Dermis microvascular lymphatic vessel endothelial cell (primary cell): ENCODE results near the gene HBA2. TPM values are rescaled to one million over a fixed set of nuclear protein-coding genes. Genes with fewer than 3 reads are reported as not detected.
"Not testable (repeated sequence)": the region's sequence is repeated elsewhere in the genome, so short reads cannot be mapped to it uniquely, and the experiment has no call there.

Source experiments
- DNase-seq, 2 donors: peaks; one replicate each; pipeline versions ENCODE4 v3.0.0 to v3.0.0-alpha.2; 2010; ENCODE audit warnings: low read depth in 2 of 2
- total RNA-seq: library from RNA; depleted of rRNA; stranded (reverse); fragments of >200 nt; gene quantifications from 2 replicates; pipeline ENCODE4 v1.2.1, GENCODE V29; 2014

Gene HBA2
- total RNA-seq, 1 donor from 2014 or later: not detected

DNA sequence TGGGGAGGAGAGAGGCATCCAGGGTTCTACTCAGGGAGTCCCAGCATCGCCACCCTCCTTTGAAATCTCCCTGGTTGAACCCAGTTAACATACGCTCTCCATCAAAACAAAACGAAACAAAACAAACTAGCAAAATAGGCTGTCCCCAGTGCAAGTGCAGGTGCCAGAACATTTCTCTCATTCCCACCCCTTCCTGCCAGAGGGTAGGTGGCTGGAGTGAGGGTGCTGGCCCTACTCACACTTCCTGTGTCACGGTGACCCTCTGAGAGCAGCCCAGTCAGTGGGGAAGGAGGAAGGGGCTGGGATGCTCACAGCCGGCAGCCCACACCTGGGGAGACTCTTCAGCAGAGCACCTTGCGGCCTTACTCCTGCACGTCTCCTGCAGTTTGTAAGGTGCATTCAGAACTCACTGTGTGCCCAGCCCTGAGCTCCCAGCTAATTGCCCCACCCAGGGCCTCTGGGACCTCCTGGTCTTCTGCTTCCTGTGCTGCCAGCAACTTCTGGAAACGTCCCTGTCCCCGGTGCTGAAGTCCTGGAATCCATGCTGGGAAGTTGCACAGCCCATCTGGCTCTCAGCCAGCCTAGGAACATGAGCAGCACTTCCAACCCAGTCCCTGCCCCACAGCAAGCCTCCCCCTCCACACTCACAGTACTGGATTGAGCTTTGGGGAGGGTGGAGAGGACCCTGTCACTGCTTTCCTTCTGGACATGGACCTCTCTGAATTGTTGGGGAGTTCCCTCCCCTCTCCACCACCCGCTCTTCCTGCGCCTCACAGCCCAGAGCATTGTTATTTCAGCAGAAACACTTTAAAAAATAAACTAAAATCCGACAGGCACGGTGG, 1.5 kb downstream of the HBA2 start:
- DNase-seq: peak in 1 of 2 donors; percentile 26

DNA sequence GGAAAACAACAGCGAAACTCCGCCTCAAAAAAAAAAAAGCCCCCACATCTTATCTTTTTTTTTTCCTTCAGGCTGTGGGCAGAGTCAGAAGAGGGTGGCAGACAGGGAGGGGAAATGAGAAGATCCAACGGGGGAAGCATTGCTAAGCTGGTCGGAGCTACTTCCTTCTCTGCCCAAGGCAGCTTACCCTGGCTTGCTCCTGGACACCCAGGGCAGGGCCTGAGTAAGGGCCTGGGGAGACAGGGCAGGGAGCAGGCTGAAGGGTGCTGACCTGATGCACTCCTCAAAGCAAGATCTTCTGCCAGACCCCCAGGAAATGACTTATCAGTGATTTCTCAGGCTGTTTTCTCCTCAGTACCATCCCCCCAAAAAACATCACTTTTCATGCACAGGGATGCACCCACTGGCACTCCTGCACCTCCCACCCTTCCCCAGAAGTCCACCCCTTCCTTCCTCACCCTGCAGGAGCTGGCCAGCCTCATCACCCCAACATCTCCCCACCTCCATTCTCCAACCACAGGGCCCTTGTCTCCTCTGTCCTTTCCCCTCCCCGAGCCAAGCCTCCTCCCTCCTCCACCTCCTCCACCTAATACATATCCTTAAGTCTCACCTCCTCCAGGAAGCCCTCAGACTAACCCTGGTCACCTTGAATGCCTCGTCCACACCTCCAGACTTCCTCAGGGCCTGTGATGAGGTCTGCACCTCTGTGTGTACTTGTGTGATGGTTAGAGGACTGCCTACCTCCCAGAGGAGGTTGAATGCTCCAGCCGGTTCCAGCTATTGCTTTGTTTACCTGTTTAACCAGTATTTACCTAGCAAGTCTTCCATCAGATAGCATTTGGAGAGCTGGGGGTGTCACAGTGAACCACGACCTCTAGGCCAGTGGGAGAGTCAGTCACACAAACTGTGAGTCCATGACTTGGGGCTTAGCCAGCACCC, 2.6 kb downstream of the HBA2 start:
- DNase-seq: no peak

DNA sequence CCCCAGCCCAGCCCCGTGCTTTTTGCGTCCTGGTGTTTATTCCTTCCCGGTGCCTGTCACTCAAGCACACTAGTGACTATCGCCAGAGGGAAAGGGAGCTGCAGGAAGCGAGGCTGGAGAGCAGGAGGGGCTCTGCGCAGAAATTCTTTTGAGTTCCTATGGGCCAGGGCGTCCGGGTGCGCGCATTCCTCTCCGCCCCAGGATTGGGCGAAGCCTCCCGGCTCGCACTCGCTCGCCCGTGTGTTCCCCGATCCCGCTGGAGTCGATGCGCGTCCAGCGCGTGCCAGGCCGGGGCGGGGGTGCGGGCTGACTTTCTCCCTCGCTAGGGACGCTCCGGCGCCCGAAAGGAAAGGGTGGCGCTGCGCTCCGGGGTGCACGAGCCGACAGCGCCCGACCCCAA, 3.3 kb downstream of the HBA2 start:
- not testable (repeated sequence) for DNase-seq

DNA sequence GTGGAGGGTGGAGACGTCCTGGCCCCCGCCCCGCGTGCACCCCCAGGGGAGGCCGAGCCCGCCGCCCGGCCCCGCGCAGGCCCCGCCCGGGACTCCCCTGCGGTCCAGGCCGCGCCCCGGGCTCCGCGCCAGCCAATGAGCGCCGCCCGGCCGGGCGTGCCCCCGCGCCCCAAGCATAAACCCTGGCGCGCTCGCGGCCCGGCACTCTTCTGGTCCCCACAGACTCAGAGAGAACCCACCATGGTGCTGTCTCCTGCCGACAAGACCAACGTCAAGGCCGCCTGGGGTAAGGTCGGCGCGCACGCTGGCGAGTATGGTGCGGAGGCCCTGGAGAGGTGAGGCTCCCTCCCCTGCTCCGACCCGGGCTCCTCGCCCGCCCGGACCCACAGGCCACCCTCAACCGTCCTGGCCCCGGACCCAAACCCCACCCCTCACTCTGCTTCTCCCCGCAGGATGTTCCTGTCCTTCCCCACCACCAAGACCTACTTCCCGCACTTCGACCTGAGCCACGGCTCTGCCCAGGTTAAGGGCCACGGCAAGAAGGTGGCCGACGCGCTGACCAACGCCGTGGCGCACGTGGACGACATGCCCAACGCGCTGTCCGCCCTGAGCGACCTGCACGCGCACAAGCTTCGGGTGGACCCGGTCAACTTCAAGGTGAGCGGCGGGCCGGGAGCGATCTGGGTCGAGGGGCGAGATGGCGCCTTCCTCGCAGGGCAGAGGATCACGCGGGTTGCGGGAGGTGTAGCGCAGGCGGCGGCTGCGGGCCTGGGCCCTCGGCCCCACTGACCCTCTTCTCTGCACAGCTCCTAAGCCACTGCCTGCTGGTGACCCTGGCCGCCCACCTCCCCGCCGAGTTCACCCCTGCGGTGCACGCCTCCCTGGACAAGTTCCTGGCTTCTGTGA, 4.1 kb downstream of the HBA2 start, which contains the start of gene HBA1:
HBA1 (plus strand) TSS at position 204 of the 906 bp plus-strand sequence; CDS start at position 241, 37 bp downstream.
- not testable (repeated sequence) for DNase-seq

DNA sequence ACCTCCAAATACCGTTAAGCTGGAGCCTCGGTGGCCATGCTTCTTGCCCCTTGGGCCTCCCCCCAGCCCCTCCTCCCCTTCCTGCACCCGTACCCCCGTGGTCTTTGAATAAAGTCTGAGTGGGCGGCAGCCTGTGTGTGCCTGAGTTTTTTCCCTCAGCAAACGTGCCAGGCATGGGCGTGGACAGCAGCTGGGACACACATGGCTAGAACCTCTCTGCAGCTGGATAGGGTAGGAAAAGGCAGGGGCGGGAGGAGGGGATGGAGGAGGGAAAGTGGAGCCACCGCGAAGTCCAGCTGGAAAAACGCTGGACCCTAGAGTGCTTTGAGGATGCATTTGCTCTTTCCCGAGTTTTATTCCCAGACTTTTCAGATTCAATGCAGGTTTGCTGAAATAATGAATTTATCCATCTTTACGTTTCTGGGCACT, 4.7 kb downstream of the HBA2 start:
- no peak for DNase-seq

DNA sequence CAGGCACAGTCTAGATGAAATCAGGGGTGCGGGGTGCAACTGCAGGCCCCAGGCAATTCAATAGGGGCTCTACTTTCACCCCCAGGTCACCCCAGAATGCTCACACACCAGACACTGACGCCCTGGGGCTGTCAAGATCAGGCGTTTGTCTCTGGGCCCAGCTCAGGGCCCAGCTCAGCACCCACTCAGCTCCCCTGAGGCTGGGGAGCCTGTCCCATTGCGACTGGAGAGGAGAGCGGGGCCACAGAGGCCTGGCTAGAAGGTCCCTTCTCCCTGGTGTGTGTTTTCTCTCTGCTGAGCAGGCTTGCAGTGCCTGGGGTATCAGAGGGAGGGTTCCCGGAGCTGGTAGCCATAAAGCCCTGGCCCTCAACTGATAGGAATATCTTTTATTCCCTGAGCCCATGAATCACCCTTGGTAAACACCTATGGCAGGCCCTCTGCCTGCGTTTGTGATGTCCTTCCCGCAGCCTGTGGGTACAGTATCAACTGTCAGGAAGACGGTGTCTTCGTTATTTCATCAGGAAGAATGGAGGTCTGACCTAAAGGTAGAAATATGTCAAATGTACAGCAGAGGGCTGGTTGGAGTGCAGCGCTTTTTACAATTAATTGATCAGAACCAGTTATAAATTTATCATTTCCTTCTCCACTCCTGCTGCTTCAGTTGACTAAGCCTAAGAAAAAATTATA, 5.4 kb downstream of the HBA2 start:
- DNase-seq: no peak

DNA sequence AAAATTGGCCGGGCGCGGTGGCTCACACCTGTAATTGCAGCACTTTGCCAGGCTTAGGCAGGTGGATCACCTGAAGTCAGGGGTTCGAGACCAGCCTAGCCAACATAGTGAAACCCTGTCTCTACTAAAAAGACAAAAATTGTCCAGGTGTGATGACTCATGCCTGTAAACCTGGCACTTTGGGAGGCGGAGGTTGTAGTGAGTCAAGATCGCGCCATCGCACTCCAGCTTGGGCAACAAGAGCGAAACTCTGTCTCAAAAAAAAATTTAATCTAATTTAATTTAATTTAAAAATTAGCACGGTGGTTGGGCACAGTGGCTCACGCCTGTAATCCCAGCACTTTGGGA, 6.0 kb downstream of the HBA2 start:
- DNase-seq: no peak

DNA sequence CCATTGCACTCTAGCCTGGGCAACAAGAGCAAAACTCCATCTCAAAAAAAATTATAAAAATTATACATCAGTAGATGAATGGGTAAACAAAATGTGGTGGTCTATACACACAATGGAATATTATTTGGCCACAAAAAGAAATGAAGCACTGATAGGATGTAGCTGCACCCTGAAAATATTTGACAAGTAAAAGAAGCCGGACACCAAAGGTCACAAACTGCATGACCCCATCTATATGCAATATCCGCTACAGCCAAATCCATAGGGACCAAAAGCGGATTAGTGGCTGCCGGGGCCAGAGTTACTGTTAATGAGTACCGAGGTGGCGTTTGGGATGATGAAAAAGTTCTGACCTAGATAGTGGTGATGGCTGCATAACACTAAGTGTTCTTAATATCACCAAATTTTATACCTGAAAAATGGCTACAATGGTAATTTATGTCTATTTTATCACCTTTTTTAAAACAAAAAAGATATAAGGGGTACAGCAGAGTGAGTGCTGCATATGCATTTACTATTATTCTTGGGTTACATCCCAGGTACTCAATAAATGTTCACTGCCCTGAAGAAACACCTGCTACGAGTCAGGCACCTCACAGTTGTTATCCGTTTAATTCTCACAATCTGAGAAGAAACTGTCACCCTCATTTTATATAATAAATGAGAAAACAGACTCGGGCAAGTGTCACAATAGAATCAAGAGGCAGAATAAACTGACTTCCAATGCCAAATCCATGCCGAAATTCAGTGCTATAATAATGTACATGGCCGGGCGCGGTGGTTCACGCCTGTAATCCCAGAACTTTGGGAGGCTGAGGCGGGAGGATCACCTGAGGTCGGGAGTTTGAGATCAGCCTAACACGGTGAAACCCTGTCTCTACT, 6.8 kb downstream of the HBA2 start:
- DNase-seq: no peak

DNA sequence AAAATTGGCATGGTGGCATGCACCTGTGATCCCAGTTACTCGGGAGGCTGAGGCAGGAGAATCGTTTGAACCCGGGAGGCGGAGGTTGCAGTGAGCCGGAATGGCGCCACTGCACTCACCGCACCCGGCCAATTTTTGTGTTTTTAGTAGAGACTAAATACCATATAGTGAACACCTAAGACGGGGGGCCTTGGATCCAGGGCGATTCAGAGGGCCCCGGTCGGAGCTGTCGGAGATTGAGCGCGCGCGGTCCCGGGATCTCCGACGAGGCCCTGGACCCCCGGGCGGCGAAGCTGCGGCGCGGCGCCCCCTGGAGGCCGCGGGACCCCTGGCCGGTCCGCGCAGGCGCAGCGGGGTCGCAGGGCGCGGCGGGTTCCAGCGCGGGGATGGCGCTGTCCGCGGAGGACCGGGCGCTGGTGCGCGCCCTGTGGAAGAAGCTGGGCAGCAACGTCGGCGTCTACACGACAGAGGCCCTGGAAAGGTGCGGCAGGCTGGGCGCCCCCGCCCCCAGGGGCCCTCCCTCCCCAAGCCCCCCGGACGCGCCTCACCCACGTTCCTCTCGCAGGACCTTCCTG, 7.5 kb downstream of the HBA2 start, which contains the start of gene HBQ1:
HBQ1 (plus strand) TSS at position 359 of the 575 bp plus-strand sequence; CDS start at position 387, 28 bp downstream.
- DNase-seq: peak in 1 of 2 donors; percentile 51

DNA sequence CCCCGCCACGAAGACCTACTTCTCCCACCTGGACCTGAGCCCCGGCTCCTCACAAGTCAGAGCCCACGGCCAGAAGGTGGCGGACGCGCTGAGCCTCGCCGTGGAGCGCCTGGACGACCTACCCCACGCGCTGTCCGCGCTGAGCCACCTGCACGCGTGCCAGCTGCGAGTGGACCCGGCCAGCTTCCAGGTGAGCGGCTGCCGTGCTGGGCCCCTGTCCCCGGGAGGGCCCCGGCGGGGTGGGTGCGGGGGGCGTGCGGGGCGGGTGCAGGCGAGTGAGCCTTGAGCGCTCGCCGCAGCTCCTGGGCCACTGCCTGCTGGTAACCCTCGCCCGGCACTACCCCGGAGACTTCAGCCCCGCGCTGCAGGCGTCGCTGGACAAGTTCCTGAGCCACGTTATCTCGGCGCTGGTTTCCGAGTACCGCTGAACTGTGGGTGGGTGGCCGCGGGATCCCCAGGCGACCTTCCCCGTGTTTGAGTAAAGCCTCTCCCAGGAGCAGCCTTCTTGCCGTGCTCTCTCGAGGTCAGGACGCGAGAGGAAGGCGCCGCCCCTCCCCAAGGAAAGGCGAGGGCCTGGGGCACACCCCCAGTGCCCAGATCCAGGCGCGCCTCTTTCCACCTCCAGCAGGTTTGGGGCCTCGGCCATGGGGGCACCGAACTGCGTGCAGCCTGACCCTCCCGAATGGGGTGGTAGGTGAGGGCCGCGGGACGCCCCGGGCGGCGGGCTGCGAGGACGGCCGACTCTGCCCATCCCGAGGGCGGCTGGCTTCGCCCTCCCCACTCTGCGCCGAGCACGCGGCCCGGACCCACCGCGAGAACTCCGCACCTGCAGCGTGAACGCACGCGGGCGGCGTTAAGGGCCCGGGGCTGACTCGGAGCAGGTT, 8.2 kb downstream of the HBA2 start:
- peak; percentile 32 to 71 for DNase-seq

DNA sequence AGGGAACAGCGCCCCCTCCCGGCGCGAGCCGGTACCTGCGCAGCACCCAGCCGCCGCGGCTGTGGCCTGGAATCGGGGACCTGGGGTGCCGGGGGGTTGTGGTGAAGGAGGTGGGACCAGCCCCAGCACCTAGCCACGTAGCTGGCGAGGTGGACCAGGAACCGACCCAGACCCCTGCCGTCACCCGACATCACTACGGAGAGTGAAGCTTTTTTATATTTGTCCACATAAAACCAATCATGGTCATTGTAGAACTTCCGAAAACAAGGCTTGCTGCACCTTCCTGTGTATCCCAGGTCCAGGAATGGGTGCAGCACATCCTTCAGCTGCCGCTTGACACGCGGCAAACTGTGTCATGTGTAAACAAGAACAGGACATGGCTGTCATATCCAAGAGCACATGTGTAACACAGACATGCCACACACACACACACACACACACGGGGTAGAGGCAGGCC, 8.9 kb downstream of the HBA2 start:
- peak in 1 of 2 donors; percentile 15 for DNase-seq

DNA sequence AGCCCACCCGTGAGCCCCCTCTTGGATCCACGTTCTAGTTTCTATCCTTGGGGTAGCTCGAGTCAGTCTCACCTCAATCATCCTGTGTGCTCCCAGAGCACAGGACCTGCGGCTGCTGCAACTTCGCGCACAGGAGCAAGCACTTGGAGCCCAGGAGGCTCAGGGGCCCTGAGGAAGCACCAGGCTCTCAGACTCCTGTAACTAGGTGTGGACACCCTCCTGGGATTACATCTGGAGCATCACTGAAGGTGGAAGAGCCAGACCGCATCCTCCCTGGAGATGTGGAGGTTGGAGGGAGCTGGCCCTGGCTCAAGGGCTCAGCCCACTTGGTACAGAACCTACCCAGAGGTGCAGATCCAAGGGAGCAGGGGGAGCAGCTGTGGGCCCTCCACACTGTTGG, 10.3 kb downstream of the HBA2 start:
- no peak for DNase-seq

DNA sequence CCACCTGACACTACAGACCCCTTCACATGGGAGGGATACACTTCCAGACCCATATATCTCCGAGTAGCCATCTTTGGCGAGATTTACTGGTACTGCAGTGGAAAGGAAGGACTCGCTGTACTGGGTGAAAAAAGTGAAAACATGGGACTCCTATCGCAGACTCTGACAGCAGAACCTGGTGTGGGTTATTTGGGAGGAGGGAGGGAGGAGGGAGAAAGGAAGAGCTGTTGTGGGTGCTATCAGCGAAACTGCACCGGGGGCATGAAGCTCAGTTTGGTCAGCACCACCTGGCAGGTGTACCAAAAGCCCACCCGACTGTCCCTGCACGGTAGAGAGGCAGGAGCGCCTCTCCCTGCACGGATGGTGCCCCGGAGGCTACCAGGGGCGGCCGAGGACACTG, 12.5 kb downstream of the HBA2 start:
- DNase-seq: no peak

DNA sequence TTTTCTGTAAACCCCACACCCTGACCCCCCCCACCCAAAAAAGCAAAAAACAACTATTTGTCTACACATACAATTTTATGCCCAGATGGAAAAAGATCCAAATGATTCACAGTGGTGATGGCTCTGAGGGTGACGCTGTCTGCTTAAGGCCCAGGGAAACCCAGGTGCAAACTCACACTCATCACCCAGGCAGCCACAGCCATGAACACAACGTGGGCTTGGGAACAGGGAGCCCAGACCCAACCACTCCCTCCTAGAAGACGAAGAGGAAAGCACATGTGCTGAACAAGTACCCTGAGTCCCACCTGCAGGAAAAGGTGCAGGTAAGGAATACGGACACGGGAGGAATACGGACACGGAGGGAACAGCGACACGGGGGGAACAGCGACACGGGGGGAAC, 13.0 kb downstream of the HBA2 start:
- DNase-seq: no peak

DNA sequence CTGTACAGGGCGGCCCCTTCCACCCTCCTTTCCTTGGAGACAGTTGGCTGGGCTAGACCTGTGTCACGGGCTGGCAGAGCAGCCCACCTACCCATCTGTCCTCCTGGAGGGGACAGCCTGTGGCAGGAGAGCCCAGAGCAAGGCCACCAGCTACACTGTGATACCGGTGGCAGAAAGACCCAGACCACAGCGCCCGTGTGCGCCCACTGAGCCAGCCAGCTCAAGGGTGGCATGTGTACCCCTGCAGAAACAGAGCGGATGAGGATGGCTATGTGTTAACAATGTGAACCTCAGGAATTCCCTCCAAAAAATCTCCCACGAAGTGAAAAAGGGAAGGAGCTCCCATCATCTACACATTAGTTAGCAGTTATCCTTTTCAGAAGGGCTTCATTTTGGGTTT, 14.7 kb downstream of the HBA2 start:
- DNase-seq: no peak

DNA sequence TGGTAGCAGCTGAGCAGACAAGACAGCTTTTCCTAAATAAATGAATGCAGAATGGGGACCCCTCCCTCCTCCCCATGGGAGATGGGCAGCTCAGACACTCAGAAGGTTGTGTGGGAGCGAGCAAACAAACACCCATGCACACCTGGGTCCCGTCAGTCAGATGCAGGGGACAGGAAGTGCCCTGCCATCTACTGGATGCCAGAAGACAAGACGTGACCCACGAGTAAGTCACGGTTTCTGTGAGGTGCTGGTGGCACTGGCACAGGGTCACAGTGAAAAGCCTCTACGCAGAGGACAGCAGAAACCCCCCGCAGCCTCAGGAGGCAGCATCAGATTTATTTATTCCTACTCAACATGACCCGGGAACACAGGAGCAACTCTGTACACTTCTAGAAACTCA, 16.0 kb downstream of the HBA2 start:
- DNase-seq: no peak

DNA sequence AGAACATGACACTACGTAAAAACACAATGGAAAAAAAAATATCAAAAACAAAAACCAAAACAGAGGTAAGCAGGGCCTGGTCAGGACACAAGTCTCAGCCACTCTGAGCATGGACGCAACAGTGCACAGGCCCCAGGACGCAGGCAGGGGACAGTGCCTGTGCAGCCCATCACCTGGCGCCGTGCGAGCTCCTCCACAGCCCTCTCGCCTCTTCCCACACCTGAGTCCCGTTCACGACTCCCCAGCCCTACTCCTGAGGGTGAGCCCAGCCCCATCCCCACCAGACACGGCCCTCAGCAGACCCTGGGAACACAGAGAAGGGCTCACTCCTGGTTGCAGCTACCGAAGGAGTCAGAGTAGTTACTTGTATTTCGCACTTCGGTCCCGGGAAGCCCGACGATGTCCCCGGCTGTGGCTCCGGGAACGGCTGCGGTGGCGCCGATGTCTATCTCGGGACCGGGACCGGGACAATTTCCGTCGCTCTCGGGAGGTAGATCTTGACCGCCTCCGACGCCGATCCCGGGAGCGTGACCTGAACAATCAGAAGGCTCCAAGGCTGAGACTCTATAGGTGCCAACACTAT, 17.0 kb downstream of the HBA2 start:
- no peak for DNase-seq

DNA sequence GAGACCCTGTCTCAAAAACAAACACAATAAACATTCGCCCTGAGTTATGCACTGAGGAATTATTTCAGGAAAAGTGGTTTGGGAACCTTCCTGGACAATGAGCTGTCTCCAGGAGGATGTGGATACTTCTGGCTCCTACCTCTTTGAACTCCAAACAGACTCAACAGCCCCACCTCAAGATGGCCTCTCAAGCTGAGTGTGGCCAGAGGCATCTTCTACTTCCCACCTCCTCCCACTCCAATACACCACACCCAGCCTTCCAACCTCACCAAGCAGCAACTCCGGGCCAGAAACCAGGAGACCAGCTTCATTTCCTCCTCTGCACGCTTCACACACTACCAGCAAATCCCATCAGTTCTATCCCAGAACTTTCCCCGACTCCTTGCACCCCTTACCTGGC, 19.2 kb downstream of the HBA2 start:
- no peak for DNase-seq
